IPS-18c (cell line): ENCODE results near the gene CAMTA1.

Source experiments
- H3K4me3 ChIP-seq: 2 replicates; pipeline ENCODE4 v1.7.0; 2013; ENCODE audit warnings: low read depth, mild to moderate bottlenecking, low read length, moderate library complexity; ENCODE audit not compliant: insufficient read depth
- H3K9me3 ChIP-seq: one replicate; pipeline ENCODE4 v1.6.1; 2013; ENCODE audit warnings: mild to moderate bottlenecking, low read length, moderate library complexity; ENCODE audit not compliant: control insufficient read depth, insufficient read depth

Gene CAMTA1

GRCh38 chr1:7052701-7053100 is 267.4 kb downstream of the CAMTA1 start:
- Histone ChIP-seq H3K4me3 (no peak overlapping the region), H3K9me3 (no peaks in the 10 kb centered on the region)

GRCh38 chr1:7060745-7061144 is 275.5 kb downstream of the CAMTA1 start:
- no peaks in the 10 kb centered on the region for H3K9me3 ChIP-seq
- H3K4me3 ChIP-seq = no peak overlapping the region

GRCh38 chr1:7062346-7063061 is 277.2 kb downstream of the CAMTA1 start:
- H3K9me3 ChIP-seq = no peaks in the 10 kb centered on the region

DNA sequence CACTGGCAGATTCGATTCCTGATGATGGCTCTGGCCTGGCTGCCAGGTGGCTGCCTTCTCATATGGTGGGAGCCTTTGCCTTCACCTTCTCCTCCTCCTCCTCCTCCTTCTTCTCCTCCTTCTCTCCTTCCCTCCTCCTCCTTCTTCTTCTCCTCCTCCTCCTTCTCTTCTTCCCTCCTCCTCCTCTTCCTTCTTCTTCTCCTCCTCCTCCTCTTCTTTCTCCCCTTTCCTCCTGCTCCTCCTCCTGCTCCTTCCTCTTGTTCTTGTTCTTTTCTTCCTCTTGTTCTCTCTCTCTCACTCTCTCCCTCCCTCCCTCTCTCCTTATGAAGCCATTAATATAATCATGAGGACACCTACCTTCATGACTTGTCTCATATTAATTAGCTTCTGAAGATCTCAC is 278.7 kb downstream of the CAMTA1 start:
- H3K4me3 ChIP-seq = no peak overlapping the region
- no peaks in the 10 kb centered on the region for H3K9me3 ChIP-seq

More at GRCh38 chr1:7062346-7063061, 277.2 kb downstream of the CAMTA1 start:
- no peak overlapping the region for H3K4me3 ChIP-seq

GRCh38 chr1:7068552-7068951 is 283.3 kb downstream of the CAMTA1 start:
- H3K9me3 ChIP-seq = no peaks in the 10 kb centered on the region
- H3K4me3 ChIP-seq = no peak overlapping the region

- H3K4me3 ChIP-seq = peak overlapping the region; percentile 45
- no peaks in the 10 kb centered on the region for H3K9me3 ChIP-seq
Observed at GRCh38 chr1:7069931-7070330, 284.7 kb downstream of the CAMTA1 start.

DNA sequence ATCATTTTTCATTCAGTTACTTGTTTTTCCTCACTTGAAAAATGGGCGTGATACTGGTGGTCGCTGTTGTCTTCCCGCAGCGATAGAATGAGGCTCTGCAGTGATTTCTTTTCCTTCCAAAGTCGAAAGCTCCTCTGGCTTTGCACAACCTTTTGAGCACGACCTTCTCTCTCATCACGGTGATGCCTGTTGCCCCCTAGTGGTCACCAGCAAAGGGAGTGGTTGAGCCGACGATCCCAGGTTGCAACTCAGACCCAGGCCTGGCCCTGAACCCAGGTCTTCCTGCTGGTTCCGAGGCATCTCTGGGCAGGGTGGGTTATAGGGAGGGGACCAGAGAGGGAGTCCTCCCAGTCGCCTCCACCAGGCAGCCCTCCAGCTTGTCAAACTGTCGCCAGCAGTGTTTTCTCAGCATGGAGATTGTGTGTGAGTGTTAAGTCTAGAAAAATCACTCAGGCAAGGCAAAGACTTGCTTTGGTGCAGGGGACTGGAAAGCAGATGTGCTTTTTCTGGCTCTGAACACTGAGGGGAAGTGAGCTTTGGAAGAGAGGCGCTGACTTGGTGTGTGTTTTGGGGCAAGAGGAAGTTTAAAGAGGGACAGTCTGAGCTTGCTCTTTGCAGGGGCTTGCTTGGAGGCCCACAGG is 285.3 kb downstream of the CAMTA1 start:
- Histone ChIP-seq H3K9me3 (no peaks in the 10 kb centered on the region), H3K4me3 (peak overlapping the region; percentile 45)

GRCh38 chr1:7076117-7076516 is 290.9 kb downstream of the CAMTA1 start:
- Histone ChIP-seq H3K9me3 (no peaks in the 10 kb centered on the region), H3K4me3 (no peak overlapping the region)

DNA sequence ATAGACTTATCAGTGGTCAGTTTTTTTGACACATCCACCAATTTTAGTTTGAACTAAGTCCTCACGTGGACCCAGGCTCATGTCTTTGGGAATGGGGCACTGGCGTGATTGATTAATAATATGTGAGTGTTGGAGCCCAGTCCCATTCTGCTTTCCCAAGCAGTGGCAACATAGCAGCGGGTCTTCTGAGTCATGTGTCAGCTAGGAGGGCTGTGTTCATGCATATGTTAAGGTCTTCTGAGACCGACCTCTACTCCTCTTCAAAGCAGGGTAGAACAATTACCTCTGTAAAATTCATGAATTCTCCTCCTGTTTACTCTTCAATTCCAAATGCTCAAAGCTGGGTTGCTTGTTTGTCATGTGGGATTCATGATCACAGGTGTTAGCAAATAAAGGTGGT is 291.3 kb downstream of the CAMTA1 start:
- no peak overlapping the region for H3K4me3 ChIP-seq
- H3K9me3 ChIP-seq = no peaks in the 10 kb centered on the region

DNA sequence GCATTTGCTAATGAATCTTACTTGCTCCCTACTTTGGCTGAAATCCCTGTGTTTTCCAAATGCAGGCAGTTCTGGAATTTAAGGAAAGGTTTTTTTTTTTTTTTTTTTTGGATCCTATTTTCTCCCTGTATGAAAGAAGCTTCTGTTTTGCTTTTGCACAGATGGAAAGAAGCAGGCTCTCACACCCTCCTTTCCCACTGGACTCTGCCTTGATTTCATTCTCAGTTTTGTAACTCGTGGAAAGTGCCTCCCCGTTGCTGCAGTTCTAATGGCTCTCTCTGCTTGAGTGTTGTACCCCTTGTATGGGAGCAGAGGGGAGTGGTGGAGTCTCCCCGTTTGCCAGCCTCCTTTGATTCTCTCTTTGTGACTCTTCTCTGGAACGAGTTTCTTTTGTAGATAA is 291.9 kb downstream of the CAMTA1 start:
- no peaks in the 10 kb centered on the region for H3K9me3 ChIP-seq
- H3K4me3 ChIP-seq = no peak overlapping the region

GRCh38 chr1:7077970-7078369 is 292.7 kb downstream of the CAMTA1 start:
- Histone ChIP-seq H3K9me3 (no peaks in the 10 kb centered on the region), H3K4me3 (no peak overlapping the region; the same call in 1 of the 2 replicates)

DNA sequence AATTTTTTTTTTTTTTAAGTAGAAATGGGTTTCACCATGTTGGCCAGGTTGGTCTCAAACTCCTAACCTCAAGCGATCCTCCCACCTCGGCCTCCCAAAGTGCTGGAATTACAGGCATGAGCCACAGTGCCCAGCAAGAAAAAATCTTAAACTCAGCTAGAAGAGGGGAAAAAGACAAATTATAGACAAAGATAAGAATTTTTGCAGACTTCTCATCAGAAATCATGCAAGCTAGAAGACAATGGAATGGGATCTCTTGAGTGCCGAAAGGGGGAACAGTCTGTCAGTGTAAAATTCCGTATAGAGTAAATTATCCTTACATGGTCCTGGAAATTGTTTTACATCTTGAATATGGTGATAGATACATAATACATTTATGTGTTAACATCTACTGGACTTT is 294.4 kb downstream of the CAMTA1 start:
- H3K4me3 ChIP-seq = no peak overlapping the region
- H3K9me3 ChIP-seq = no peaks in the 10 kb centered on the region

GRCh38 chr1:7084232-7084894 is 299.1 kb downstream of the CAMTA1 start:
- Histone ChIP-seq H3K4me3 (no peak overlapping the region), H3K9me3 (no peaks in the 10 kb centered on the region)

DNA sequence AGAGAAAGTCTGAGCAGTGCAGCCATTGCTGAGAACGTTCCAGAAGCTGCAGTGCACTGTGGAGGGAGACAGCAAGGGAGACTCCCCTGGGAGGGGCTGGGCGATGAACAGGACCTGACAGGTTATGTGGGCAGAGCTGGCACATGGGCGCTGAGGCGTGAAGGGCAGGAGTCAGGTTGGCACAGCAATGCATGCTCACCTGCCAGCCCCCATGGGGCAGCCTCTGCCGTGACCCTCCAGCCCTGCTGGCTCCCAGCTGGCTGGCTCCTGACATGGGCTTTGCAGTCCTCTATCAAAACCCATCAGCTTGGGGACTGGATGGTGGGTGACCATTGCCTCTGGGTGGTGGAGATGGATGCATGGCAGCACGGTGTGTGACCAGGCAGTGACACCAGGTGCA is 300.3 kb downstream of the CAMTA1 start:
- no peak overlapping the region for H3K4me3 ChIP-seq
- H3K9me3 ChIP-seq = no peaks in the 10 kb centered on the region

DNA sequence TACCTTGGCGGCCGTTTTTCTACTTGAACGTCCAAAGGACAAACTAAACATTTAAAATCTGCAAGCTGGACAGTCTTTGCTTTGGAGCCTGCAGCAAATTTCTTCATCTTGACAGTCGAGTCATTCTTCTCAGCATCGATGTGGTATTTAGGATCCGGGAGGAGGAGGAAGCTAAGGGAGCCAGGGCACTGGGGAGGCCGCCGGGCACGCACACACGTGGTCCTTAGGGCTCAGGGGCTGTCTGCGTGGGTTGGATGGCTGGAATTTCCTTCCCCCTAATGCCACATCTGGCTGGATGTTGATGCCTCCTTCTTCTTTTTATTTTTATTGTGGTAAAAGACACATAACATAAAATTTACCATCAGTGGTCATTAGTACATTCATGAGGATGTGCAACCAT is 300.9 kb downstream of the CAMTA1 start:
- no peak overlapping the region for H3K4me3 ChIP-seq
- H3K9me3 ChIP-seq = no peaks in the 10 kb centered on the region

DNA sequence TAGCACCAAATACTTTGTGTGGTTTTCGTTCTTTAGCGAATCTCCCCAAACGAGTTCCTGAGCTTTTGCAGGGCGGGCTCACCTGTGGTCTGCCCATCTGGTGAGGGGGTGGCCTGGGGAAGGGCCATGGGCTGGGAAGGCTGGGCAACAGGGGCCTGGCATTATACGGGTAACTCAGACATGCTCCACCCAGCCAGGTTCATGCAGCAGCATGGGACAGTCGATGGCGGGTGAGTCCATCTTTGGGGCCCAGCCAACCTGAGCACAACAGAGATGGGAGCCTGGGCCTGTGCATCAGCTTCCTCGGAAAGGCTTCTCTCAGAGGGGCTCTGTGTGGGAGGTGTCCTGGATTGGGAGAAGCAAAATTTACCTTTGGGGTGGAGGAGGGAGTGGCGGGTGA is 302.6 kb downstream of the CAMTA1 start:
- Histone ChIP-seq H3K9me3 (no peaks in the 10 kb centered on the region), H3K4me3 (no peak overlapping the region)

- Histone ChIP-seq H3K9me3 (no peaks in the 10 kb centered on the region), H3K4me3 (no peak overlapping the region)
Observed at GRCh38 chr1:7089497-7089896, 304.2 kb downstream of the CAMTA1 start.

- H3K4me3 ChIP-seq = no peak overlapping the region
- no peaks in the 10 kb centered on the region for H3K9me3 ChIP-seq
Observed at GRCh38 chr1:7093297-7093696, 308.0 kb downstream of the CAMTA1 start.
